IPS DF 6.9 (cell line): Measurements from ENCODE around the gene PRKN.

Experiments
- DNase-seq: peaks from one replicate; pipeline ENCODE4 v3.0.0-alpha.2; 2013; ENCODE audit warnings: low read depth, low spot score
- H3K27ac ChIP-seq: one replicate; pipeline ENCODE4 v1.5.1; 2013; ENCODE audit warnings: low read length, control low read depth
- H3K27me3 ChIP-seq: 2 replicates; pipeline ENCODE4 v1.6.1; 2013; ENCODE audit warnings: mild to moderate bottlenecking, low read length; ENCODE audit not compliant: control insufficient read depth, insufficient read depth
- H3K36me3 ChIP-seq: 2 replicates; pipeline ENCODE4 v1.6.1; 2013; ENCODE audit warnings: low read length; ENCODE audit not compliant: control insufficient read depth, insufficient read depth
- H3K4me1 ChIP-seq: 2 replicates; pipeline ENCODE4 v1.6.1; 2013; ENCODE audit warnings: low read length; ENCODE audit not compliant: control insufficient read depth, insufficient read depth
- H3K4me3 ChIP-seq: 2 replicates; pipeline ENCODE4 v1.5.1; 2013; ENCODE audit warnings: mild to moderate bottlenecking, low read length
- H3K9me3 ChIP-seq: 2 replicates; pipeline ENCODE4 v1.6.1; 2013; ENCODE audit warnings: low read length, inconsistent platforms; ENCODE audit not compliant: control insufficient read depth, insufficient read depth
- WGBS: extraction: QIAGEN DNeasy Blood & Tissue Kit; methylation state at CpG from one replicate; pipeline ENCODE4 v1.1.7; 2013; ENCODE audit warnings: mixed read lengths, missing lambda C conversion rate; ENCODE audit not compliant: insufficient read length, insufficient coverage; 5-methylcytosine and 5-hydroxymethylcytosine counted together

Gene PRKN

DNA sequence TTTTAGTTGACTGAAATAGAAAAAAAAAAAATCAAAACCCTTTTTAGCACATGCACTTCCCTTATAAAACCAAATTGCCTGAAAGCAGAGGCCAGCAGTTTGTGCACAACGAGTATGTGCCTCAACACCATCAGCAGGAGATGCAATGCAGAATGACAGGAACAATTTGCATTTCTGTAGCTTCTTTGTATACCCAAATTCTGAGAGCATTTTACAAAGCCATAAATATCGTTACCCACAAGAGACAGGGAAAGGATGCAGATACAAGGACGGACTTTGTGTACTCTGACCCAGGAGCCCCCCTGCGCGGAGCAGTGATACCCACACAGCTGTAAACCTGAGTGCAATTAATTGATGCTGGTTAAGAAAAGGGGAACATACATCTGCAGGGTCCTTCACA is 285.6 kb downstream of the PRKN start:
- Histone ChIP-seq H3K4me3 (no peak overlapping the region), H3K9me3 (no peaks in the 10 kb centered on the region), H3K27me3 (no peaks in the 10 kb centered on the region), H3K4me1 (no peaks in the 10 kb centered on the region), H3K36me3 (no peaks in the 10 kb centered on the region), H3K27ac (no peak overlapping the region)
- no CpG with 5 or more reads among the region's 5 CpGs for WGBS
- DNase-seq: no peak

DNA sequence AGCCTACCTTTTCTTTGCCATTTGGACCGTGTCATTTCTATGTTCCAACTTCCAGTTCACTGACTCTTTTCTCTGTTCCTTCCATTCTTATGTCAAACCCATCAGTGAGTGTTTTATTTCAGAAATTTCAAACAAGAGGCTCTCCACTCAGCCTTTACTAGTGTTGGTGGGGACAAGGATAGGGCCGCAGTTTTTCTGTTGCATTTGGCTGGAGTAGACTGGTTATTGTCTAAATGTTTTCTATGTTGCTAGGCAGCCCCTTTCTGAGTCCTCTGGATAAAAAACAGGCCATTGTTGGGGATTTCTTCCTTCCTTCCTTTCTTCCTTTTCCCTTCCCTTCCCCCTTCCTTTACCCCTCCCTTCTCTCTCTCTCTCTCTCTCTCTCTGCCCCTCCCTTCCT is 288.6 kb downstream of the PRKN start:
- H3K4me3 ChIP-seq: no peak overlapping the region
- no peaks in the 10 kb centered on the region for H3K27me3 ChIP-seq
- no peak for DNase-seq
- no peaks in the 10 kb centered on the region for H3K9me3 ChIP-seq
- no peaks in the 10 kb centered on the region for H3K4me1 ChIP-seq
- no CpG with 5 or more reads among the region's 2 CpGs for WGBS
- no peak overlapping the region for H3K27ac ChIP-seq
- H3K36me3 ChIP-seq: no peaks in the 10 kb centered on the region

DNA sequence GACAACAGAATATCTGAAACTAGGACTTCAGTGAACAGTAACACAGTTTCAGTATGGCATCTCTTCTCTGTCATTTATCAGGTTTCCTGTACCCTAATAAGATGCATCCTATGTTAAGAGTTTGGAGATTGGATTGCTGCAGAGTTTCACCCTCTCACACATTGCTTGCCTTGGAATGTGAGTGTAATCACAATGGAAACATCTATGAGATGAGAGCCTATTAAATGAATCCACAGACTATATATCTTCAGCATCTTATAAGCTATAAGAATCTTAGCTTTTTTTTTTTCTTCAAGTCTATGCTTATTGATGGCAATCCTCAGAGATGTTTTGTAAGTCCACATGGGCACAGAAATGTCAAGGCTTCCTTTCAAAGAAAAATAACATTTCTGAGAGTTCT is 292.5 kb downstream of the PRKN start:
- Histone ChIP-seq H3K4me3 (no peak overlapping the region), H3K27me3 (no peaks in the 10 kb centered on the region), H3K4me1 (no peaks in the 10 kb centered on the region), H3K36me3 (no peaks in the 10 kb centered on the region), H3K9me3 (no peaks in the 10 kb centered on the region), H3K27ac (no peak overlapping the region)
- no peak for DNase-seq

DNA sequence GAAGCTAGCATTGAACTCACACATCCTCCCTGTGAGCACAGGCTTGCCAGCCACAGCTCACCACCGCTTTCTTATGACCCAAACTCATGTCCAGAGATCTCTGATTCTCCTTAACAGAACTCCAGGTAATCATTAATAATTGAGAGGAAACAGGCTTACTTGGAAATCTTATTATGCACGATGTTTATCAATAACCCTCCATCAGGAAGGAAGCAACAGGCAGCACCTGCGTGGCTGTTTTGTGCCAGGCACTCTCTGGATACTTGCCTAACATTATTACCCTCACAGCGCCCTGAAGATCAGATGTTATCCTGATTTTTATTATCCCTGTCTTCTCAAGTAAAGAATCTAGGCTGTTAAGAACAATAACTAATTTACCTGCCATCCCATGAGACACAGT is 306.6 kb downstream of the PRKN start:
- H3K4me1 ChIP-seq: no peaks in the 10 kb centered on the region
- no peak overlapping the region for H3K27ac ChIP-seq
- no peaks in the 10 kb centered on the region for H3K27me3 ChIP-seq
- H3K4me3 ChIP-seq: no peak overlapping the region
- no peaks in the 10 kb centered on the region for H3K36me3 ChIP-seq
- DNase-seq: no peak
- no peaks in the 10 kb centered on the region for H3K9me3 ChIP-seq
- no CpG with 5 or more reads among the region's 4 CpGs for WGBS

DNA sequence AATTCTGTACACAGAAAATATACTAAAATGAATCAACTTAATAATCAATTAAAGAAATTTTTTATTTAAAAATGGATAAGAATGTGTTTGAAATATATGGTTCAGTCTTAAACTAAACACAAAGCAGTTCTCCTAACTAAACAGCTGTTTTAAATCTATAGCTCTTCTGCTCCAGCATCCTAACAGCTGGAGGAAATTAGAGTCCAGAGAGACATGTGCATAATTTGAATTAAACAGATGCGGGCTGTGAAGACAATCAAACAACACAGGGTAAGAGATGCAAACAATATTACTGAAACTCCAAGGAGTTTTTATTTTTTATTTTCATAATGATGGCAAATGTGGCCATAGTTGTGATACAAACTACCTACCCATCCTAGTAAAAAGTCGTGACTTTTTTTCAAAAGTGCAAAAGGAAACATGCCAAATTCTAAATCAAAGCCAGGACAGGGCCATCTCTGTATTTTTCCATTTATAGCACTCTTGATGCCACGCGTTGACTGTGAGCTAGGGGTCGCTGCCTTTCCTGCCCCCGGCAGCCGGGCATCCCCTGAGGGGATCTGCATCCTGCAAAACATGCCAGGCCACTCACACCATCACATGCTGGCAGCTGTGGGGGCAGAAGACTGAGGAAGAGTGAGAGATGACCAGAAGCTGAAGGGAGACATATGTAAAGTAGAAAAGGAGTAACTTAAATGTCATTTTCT is 310.6 kb downstream of the PRKN start:
- Histone ChIP-seq H3K27me3 (no peaks in the 10 kb centered on the region), H3K27ac (no peak overlapping the region), H3K36me3 (no peaks in the 10 kb centered on the region), H3K4me3 (no peak overlapping the region), H3K4me1 (no peaks in the 10 kb centered on the region), H3K9me3 (no peaks in the 10 kb centered on the region)
- no peak for DNase-seq
- no CpG with 5 or more reads among the region's 7 CpGs for WGBS

DNA sequence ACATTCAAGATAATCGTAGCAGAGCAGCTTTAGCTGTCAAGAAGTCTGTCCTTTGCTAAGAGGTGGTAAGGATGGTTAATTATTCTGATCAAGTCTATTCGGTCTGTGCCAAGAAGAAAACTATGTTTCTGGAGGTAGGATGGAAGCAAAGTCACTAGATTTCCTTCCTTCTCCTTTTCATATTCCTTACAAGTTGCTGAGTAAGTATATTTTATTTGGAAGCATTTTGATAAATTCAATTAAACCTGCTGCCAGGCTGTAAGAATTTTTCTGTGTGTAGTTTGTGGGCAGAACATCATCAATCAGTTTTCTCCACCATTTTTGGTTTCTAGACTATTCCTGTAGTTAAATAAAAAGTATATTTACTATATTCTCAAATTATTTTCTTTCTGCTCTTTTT is 311.3 kb downstream of the PRKN start:
- H3K27me3 ChIP-seq: no peaks in the 10 kb centered on the region
- H3K4me1 ChIP-seq: no peaks in the 10 kb centered on the region
- H3K27ac ChIP-seq: no peak overlapping the region
- DNase-seq: no peak
- WGBS: no CpG with 5 or more reads among the region's 2 CpGs
- no peaks in the 10 kb centered on the region for H3K9me3 ChIP-seq
- no peak overlapping the region for H3K4me3 ChIP-seq
- no peaks in the 10 kb centered on the region for H3K36me3 ChIP-seq

DNA sequence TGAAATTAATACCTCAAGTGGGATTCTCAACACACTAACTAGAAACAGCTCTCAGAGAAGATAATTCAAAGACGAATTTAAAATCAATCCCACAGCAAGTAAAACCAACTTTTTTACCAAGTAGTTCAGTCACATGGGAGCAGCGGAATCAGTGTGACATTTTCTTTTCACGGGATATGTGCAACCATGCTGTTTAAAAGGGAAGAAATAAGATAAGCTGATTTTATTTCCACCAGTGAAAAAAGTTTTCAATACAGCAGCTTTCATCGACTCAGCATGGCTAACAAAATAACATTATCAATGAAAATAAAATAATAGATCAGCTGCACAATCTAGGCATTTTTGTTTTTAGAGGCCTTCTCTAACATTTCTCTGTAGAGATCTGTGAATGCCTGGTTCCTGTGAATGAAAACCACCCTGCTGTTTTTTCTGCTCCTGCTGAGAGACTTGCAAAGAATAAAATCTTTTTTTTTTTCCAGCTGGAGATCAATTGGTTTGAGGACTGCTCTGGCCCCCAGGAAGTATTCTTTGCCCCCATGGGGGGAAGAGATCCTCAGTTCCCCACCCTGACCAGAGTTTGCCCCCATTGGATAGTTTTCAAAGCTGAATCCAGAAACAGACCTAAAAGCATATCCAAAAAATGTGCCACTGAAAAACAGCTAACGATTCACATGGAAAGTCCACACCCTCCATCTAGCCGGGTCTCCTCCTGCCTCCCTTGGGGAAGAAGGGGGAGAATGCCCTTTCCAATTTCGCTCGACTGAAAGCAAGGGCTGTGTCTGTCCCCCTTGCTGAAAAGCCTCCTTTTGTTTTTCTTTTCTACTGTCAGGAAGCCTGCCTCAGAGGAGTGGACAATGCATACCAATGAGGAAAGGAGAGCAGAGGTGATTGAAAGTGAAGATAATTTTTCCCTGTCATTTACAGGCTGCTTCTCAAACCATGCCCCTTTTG is 317.6 kb downstream of the PRKN start:
- DNase-seq: peak; percentile 7
- H3K36me3 ChIP-seq: no peaks in the 10 kb centered on the region
- peaks cover 5% of the 10 kb centered on the region; the same call in 1 of the 2 replicates for H3K4me1 ChIP-seq
- H3K9me3 ChIP-seq: no peaks in the 10 kb centered on the region
- H3K27ac ChIP-seq: peak overlapping the region; percentile 16
- H3K27me3 ChIP-seq: no peaks in the 10 kb centered on the region
- no CpG with 5 or more reads among the region's 8 CpGs for WGBS
- no peak overlapping the region for H3K4me3 ChIP-seq

DNA sequence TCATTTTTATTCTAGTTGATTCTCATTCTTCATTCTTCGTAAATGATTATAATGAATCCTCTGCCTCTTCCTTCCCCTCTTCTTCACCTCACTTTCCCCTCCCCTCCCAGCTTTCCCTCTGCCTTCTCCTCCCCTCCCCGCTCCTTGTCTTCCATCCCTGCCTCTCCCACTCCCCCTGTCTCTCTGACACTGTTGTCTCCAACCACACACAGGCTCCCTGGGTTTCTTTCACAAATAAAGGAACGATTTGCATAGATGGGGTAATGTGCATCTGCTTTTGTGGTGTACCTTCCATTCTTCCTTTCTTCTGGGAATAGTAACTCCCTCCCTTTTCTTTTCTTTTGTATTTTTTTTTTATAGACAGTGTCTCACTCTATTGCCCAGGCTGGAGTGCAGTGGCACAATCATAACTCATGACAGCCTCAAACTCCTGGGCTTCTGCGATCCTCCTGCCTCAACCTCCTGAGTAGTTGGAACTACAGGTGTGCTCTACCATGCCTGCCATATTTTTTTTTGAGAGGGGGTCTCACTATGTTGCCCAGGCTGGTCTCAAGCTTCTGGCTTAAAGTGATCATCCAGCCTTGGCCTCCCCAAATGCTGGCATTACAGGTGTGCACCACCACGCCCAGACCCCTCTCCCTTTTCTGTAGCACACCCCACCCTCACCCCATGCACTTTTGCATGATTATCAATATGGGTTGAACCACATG is 318.6 kb downstream of the PRKN start:
- no CpG with 5 or more reads among the region's 5 CpGs for WGBS
- no peaks in the 10 kb centered on the region for H3K27me3 ChIP-seq
- H3K4me3 ChIP-seq: no peak overlapping the region
- H3K9me3 ChIP-seq: no peaks in the 10 kb centered on the region
- DNase-seq: peak; percentile 5
- no peak overlapping the region for H3K27ac ChIP-seq
- no peaks in the 10 kb centered on the region for H3K36me3 ChIP-seq
- peaks cover 5% of the 10 kb centered on the region; the same call in 1 of the 2 replicates for H3K4me1 ChIP-seq

DNA sequence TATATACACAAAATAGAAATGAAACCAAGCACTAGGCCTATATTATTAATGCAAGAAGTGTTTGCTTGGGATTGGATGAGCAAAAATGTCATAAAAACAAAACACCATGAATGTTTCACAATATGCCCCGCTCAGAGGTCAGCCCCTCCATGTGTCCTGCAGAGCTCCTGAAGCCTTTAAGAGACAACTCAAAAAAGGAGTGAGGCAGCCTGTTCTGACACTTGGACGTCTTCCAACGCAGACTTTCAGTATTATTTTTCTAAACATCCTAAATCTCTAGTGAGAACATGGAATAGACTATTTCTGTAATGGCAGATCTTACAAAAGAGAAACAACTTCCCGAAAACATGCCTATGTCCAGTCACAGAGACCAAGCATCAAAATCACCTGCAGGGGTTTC is 322.6 kb downstream of the PRKN start:
- Histone ChIP-seq H3K4me3 (no peak overlapping the region), H3K27ac (no peak overlapping the region), H3K4me1 (no peaks in the 10 kb centered on the region), H3K36me3 (no peaks in the 10 kb centered on the region), H3K9me3 (no peaks in the 10 kb centered on the region), H3K27me3 (no peaks in the 10 kb centered on the region)
- DNase-seq: no peak
- no CpG with 5 or more reads among the region's 4 CpGs for WGBS

DNA sequence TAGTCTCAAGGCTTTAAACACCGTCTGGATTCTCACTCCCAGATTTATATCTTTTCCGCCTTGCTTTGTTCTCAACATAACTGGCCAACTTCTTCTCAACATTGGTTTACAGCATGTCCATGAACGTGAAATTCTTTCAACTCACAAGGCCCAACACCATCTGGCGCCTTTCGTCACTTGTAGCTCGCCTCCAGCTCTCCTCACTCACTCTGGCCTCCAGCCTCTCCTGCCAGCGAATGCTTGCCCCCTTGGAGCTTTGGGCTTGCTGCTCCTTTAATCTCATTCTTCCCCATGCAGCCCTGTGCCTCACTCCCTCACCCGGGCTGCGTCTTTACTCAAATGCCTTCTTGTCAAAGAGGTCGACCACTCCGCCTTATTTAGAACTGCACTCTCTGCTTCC is 324.5 kb downstream of the PRKN start:
- DNase-seq: no peak
- no peaks in the 10 kb centered on the region for H3K4me1 ChIP-seq
- no CpG with 5 or more reads among the region's 11 CpGs for WGBS

More for the DNA sequence above, 324.5 kb downstream of the PRKN start:
- Histone ChIP-seq H3K9me3 (no peaks in the 10 kb centered on the region; the same call in 1 of the 2 replicates), H3K27me3 (no peaks in the 10 kb centered on the region), H3K36me3 (no peaks in the 10 kb centered on the region), H3K27ac (no peak overlapping the region), H3K4me3 (no peak overlapping the region)
